HG03280 (cell line): ENCODE measurements around the gene CCDC152.

Experiments
- ATAC-seq: cut with Tn5 transposase; IDR thresholded peaks from one replicate; pipeline ENCODE4 v1.9.1; 2021; ENCODE audit warnings: mild to moderate bottlenecking, moderate library complexity; ENCODE audit not compliant: unreplicated experiment

CCDC152 gene

GRCh38 chr5:42779083-42779482 is 22.5 kb downstream of the CCDC152 start:
- ATAC-seq = peak; percentile 73

- no peak for ATAC-seq
Measured at GRCh38 chr5:42781584-42781983, 25.0 kb downstream of the CCDC152 start.

- ATAC-seq = no peak
Measured at GRCh38 chr5:42784132-42784531, 27.5 kb downstream of the CCDC152 start.

- no peak for ATAC-seq
Measured at GRCh38 chr5:42785756-42786155, 29.1 kb downstream of the CCDC152 start.

GRCh38 chr5:42787073-42787472 is 30.5 kb downstream of the CCDC152 start:
- ATAC-seq = no peak

- no peak for ATAC-seq
Measured at GRCh38 chr5:42787845-42788244, 31.2 kb downstream of the CCDC152 start.

- no peak for ATAC-seq
Measured at GRCh38 chr5:42791151-42791550, 34.5 kb downstream of the CCDC152 start.

- ATAC-seq = no peak
Measured at GRCh38 chr5:42798284-42799240, 41.9 kb downstream of the CCDC152 start.

- ATAC-seq = no peak
Measured at GRCh38 chr5:42799241-42799608, 42.6 kb downstream of the CCDC152 start.

GRCh38 chr5:42799668-42800114 is 43.1 kb downstream of the CCDC152 start:
- no peak for ATAC-seq

GRCh38 chr5:42800748-42801330 is 44.2 kb downstream of the CCDC152 start:
- no peak for ATAC-seq

GRCh38 chr5:42801516-42802166 is 45.0 kb downstream of the CCDC152 start:
- no peak for ATAC-seq

- ATAC-seq = no peak
Measured at GRCh38 chr5:42804717-42805339, 48.2 kb downstream of the CCDC152 start.

- ATAC-seq = no peak
Measured at GRCh38 chr5:42806004-42806700, 49.5 kb downstream of the CCDC152 start.

- no peak for ATAC-seq
Measured at GRCh38 chr5:42806701-42807262, 50.2 kb downstream of the CCDC152 start.

- no peak for ATAC-seq
Measured at GRCh38 chr5:42807722-42808447, 51.3 kb downstream of the CCDC152 start.

GRCh38 chr5:42808888-42809611 is 52.4 kb downstream of the CCDC152 start:
- ATAC-seq = no peak

- ATAC-seq = no peak
Measured at GRCh38 chr5:42810834-42811590, 54.4 kb downstream of the CCDC152 start.
